Astrocyte (in vitro differentiated cells and primary cell): Measurements from ENCODE around the gene KRTCAP2.
"Not testable (repeated sequence)": the region's sequence is repeated elsewhere in the genome, so short reads cannot be mapped to it uniquely, and the experiment has no call there.

ENCODE experiments used
- CTCF ChIP-seq: IDR thresholded peaks from 2 replicates; pipeline ENCODE4 v1.5.1; 2011; ENCODE audit warnings: low read depth, mild to moderate bottlenecking, inconsistent platforms, low read length, moderate library complexity; ENCODE audit not compliant: insufficient read depth
- EZH2 ChIP-seq: IDR thresholded peaks from 2 replicates; pipeline ENCODE4 v1.6.1; 2012; ENCODE audit warnings: mild to moderate bottlenecking, low read length, inconsistent platforms; ENCODE audit not compliant: insufficient read depth

- TF ChIP-seq CTCF, EZH2: not testable (repeated sequence)
Observed at GRCh38 chr1:155214702-155215101, 41.6 kb upstream of the KRTCAP2 start.
